Measurements from ENCODE around the gene VIM.

VIM gene

GRCh38 chr10:17228091-17229015, at the start of gene VIM:
TSS of gene VIM (plus strand) at chr10:17228241. CDS start at chr10:17229423, 1,182 bp downstream.
- no peak for DNase-seq (ENCODE audit: low read depth in 1 of 2, low spot score in 1 of 2)
- in situ Hi-C loops (cut with HindIII; ENCODE audit: low pct_unique_long_range_greater_than_20kb, low sequenced_read_pairs), result no loop called here
- TF ChIP-seq JUND (IDR thresholded peaks at IDR 0.05; ENCODE audit: low read depth), result no peak

- TF ChIP-seq JUND (IDR thresholded peaks at IDR 0.05; ENCODE audit: low read depth), result no peak
- in situ Hi-C loops (cut with HindIII; ENCODE audit: low pct_unique_long_range_greater_than_20kb, low sequenced_read_pairs), result no loop called here
- no peak for DNase-seq (ENCODE audit: low read depth in 1 of 2, low spot score in 1 of 2)
These were observed 49.0 kb upstream of the VIM start for GRCh38 chr10:17179002-17179401.

- TF ChIP-seq JUND (IDR thresholded peaks at IDR 0.05; ENCODE audit: low read depth), result no peak
These were observed 46.9 kb upstream of the VIM start for GRCh38 chr10:17181110-17181509.

GRCh38 chr10:17181751-17182150, 46.3 kb upstream of the VIM start:
- DNase-seq (ENCODE audit: low read depth in 1 of 2, low spot score in 1 of 2), result peak in 1 of 2 experiments; percentile 57
- TF ChIP-seq JUND (IDR thresholded peaks at IDR 0.05; ENCODE audit: low read depth), result no peak
- in situ Hi-C loops (cut with HindIII; ENCODE audit: low pct_unique_long_range_greater_than_20kb, low sequenced_read_pairs), result no loop called here

More at GRCh38 chr10:17181110-17181509, 46.9 kb upstream of the VIM start:
- in situ Hi-C loops (cut with HindIII; ENCODE audit: low pct_unique_long_range_greater_than_20kb, low sequenced_read_pairs), result no loop called here
- DNase-seq (ENCODE audit: low read depth in 1 of 2, low spot score in 1 of 2), result no peak

GRCh38 chr10:17183110-17183509, 44.9 kb upstream of the VIM start:
- in situ Hi-C loops (cut with HindIII; ENCODE audit: low pct_unique_long_range_greater_than_20kb, low sequenced_read_pairs), result no loop called here
- TF ChIP-seq JUND (IDR thresholded peaks at IDR 0.05; ENCODE audit: low read depth), result no peak
- no peak for DNase-seq (ENCODE audit: low read depth in 1 of 2, low spot score in 1 of 2)

- no peak for TF ChIP-seq JUND (IDR thresholded peaks at IDR 0.05; ENCODE audit: low read depth)
- in situ Hi-C loops (cut with HindIII; ENCODE audit: low pct_unique_long_range_greater_than_20kb, low sequenced_read_pairs), result no loop called here
- no peak for DNase-seq (ENCODE audit: low read depth in 1 of 2, low spot score in 1 of 2)
These were observed 42.2 kb upstream of the VIM start for GRCh38 chr10:17185873-17186272.

DNA sequence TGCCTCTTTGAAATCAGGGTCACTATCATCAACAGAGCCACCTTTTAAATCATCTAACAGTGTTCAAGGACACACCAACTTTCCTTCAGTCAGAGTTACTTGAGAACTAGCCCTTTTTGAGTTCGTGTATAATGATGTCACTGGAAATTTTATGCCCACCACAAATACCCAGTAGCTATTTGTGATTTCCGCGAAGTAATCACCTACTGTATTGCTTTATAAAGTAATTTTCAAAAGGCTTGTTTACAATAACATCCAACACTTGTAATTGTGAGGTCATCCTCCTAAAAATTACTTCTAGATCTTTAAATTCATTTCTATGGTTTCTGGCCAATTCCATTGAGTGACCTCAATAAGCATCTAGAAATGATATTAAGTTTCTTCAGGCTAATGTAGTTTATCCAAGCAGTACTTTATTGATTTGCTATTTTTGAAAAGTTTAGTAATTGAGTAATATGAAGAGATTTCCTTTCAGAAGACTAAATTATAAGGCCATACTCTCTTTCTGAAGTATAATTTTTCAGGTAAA, 39.3 kb upstream of the VIM start:
- no peak for DNase-seq (ENCODE audit: low read depth in 1 of 2, low spot score in 1 of 2)

GRCh38 chr10:17190602-17191001, 37.4 kb upstream of the VIM start:
- in situ Hi-C loops (cut with HindIII; ENCODE audit: low pct_unique_long_range_greater_than_20kb, low sequenced_read_pairs), result no loop called here
- DNase-seq (ENCODE audit: low read depth in 1 of 2, low spot score in 1 of 2), result no peak
- no peak for TF ChIP-seq JUND (IDR thresholded peaks at IDR 0.05; ENCODE audit: low read depth)

More for the DNA sequence above, 39.3 kb upstream of the VIM start:
- no peak for TF ChIP-seq JUND (IDR thresholded peaks at IDR 0.05; ENCODE audit: low read depth)
- in situ Hi-C loops (cut with HindIII; ENCODE audit: low pct_unique_long_range_greater_than_20kb, low sequenced_read_pairs), result no loop called here

- DNase-seq (ENCODE audit: low read depth in 1 of 2, low spot score in 1 of 2), result no peak
- in situ Hi-C loops (cut with HindIII; ENCODE audit: low pct_unique_long_range_greater_than_20kb, low sequenced_read_pairs), result no loop called here
- no peak for TF ChIP-seq JUND (IDR thresholded peaks at IDR 0.05; ENCODE audit: low read depth)
These were observed 33.0 kb upstream of the VIM start for GRCh38 chr10:17195083-17195482.

GRCh38 chr10:17196045-17196444, 32.0 kb upstream of the VIM start:
- no peak for TF ChIP-seq JUND (IDR thresholded peaks at IDR 0.05; ENCODE audit: low read depth)
- DNase-seq (ENCODE audit: low read depth in 1 of 2, low spot score in 1 of 2), result no peak
- in situ Hi-C loops (cut with HindIII; ENCODE audit: low pct_unique_long_range_greater_than_20kb, low sequenced_read_pairs), result no loop called here

DNA sequence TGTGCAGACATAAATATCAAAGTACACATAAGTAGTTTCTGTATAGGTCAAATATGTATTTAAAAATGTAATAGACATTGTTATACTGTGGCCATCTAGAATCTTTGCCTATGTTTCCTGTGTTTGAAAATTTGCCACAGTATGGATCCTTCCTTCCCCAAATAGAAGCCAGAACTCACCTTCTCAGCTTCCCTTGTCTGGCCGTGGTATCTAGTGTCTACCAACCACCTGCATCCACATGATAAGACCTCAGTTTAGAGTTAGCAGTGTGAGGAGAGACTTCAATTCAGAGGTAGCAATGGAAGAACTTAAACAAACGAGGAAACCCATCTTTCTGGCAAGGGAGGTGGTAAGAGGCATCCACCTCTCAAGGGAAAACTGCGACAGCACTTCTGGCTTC, 31.5 kb upstream of the VIM start:
- DNase-seq (ENCODE audit: low read depth in 1 of 2, low spot score in 1 of 2), result no peak
- in situ Hi-C loops (cut with HindIII; ENCODE audit: low pct_unique_long_range_greater_than_20kb, low sequenced_read_pairs), result no loop called here
- TF ChIP-seq JUND (IDR thresholded peaks at IDR 0.05; ENCODE audit: low read depth), result no peak

DNA sequence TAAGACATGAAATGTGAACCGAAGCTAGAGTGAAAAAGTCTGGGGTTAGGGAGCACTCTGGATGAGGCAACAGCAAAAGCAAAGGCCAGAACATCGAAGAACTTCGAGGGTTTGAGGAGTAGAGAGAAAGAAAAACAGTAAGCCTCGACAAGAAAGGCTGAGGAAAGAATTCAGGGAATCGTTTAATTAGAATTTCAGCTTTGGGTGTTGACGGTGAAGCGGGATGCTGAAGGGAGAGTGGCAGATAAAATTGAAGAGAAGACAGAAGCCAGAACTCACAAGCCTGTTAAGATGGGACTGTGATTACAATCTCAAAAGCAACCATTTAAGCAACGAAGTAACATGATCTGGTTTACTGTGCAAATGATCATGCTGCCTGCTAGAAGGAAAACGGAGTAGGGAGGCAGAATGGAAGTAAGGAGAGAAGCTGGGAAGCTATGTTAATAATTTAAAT, 28.7 kb upstream of the VIM start:
- peak in 1 of 2 experiments; percentile 37 for DNase-seq (ENCODE audit: low read depth in 1 of 2, low spot score in 1 of 2)

More for the DNA sequence above, 28.7 kb upstream of the VIM start:
- no peak for TF ChIP-seq JUND (IDR thresholded peaks at IDR 0.05; ENCODE audit: low read depth)
- in situ Hi-C loops (cut with HindIII; ENCODE audit: low pct_unique_long_range_greater_than_20kb, low sequenced_read_pairs), result no loop called here

Data from T47D (cell line).